ENCODE results near the gene UNKL.

- TF ChIP-seq RAD21 (IDR thresholded peaks at IDR 0.05; ENCODE audit: low read depth) (no peak), TAF1 (IDR thresholded peaks at IDR 0.05; ENCODE audit: low read depth) (no peak), EP300 (IDR thresholded peaks at IDR 0.05; ENCODE audit: borderline replicate concordance) (no peak), CEBPB (IDR thresholded peaks at IDR 0.05) (no peak), ZBTB7A (IDR thresholded peaks at IDR 0.05; ENCODE audit: low read depth) (no peak), YY1 (IDR thresholded peaks at IDR 0.05; ENCODE audit: low read depth) (no peak), MAX (IDR thresholded peaks at IDR 0.05) (no peak), REST (IDR thresholded peaks at IDR 0.05; ENCODE audit: low read depth) (no peak), TEAD4 (IDR thresholded peaks at IDR 0.05) (no peak), FOXM1 (IDR thresholded peaks at IDR 0.05; ENCODE audit: borderline replicate concordance, low read depth) (no peak)
Observed at GRCh38 chr16:1326946-1327618, 87.4 kb downstream of the UNKL start.

Data from Ishikawa (cell line).